ENCODE results near the gene LAG3. TPM values are rescaled to one million over a fixed set of nuclear protein-coding genes. Genes with fewer than 3 reads are reported as not detected.
A peak's percentile ranks its signal among the peaks of the same experiment; 100 is the strongest.

The LAG3 gene
- total and polyA plus RNA-seq, 2 experiments from 2014 or later, result 3.7 to 4.7 TPM

DNA sequence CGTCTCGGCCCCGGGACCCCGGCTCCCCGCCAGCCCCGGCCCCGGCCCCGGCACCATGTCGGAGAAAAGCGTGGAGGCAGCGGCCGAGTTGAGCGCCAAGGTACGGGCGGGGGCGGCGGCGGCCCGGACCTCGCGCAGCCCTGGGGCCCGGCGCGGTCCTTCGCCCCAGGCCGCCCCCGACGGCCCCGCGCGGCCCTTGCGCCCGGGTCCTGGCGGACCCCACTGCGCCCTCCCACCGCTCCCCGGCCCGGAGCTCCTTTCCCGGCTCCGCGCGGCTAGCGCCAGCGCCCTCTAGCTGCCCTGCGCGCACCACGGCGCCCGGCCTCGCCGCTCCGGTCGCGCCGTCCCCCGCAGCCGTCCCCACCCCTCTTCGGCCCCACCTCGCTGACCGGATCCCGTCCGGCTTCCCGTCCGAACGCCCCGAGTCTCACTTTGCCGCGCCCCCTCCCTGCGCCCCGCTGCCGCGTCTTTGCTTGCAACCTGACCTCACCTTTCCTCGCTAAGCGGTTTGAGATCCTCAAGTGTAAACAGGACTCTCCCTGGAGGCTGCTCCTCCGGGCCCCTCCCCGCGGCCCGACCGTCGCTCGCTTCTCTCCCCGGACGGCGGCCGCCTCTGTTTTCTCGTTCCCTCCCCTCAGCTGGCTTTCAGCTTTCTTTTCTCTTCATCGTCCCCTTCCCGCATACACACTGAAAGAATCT, 5.5 kb upstream of the LAG3 start:
- H3K9me3 Mint-ChIP-seq, result no peaks in the 10 kb centered on the region; the same call in 1 of the 3 replicates
- peaks cover 12% of the 10 kb centered on the region for H3K9me2 ChIP-seq (ENCODE audit: insufficient read depth)
- peak overlapping the region; percentile 99 for H3K4me2 ChIP-seq
- ATAC-seq (peak; percentile 22), DNase-seq (ENCODE audit: low spot score) (peak; percentile 93)
- peaks cover 20% of the 10 kb centered on the region for H3K79me2 ChIP-seq (replicated peaks; ENCODE audit: insufficient read depth)
- H2AFZ ChIP-seq, result no peak overlapping the region
- H3K36me3 Mint-ChIP-seq (ENCODE audit: low read depth), result peaks cover 18% of the 10 kb centered on the region
- H3K4me1 Mint-ChIP-seq, result peaks cover 67% of the 10 kb centered on the region
- peak overlapping the region; percentile 98 for H3K4me3 ChIP-seq
- peak overlapping the region; percentile 89 for H3K4me3 Mint-ChIP-seq
- H3K36me3 ChIP-seq (ENCODE audit: insufficient read depth), result no peaks in the 10 kb centered on the region
- H3K27me3 ChIP-seq (ENCODE audit: insufficient read depth), result peaks cover 17% of the 10 kb centered on the region; the same call in 1 of the 2 replicates
- TF ChIP-seq ZNF114 (CRISPR knock-in tag; IDR thresholded peaks at IDR 0.05) (no peak), NANOG (IDR thresholded peaks at IDR 0.05; ENCODE audit: borderline replicate concordance) (no peak), POLR2AphosphoS5 (IDR thresholded peaks at IDR 0.05; ENCODE audit: low read depth) (peak; percentile 63; the same call in 1 of the 2 replicates), JUNB (IDR thresholded peaks at IDR 0.05; ENCODE audit: unreplicated experiment) (no peak), EZH2phosphoT487 (IDR thresholded peaks at IDR 0.05; ENCODE audit: unreplicated experiment) (no peak), CREB1 (CRISPR knock-in tag; IDR thresholded peaks at IDR 0.05; ENCODE audit: low read depth) (0 out of 2 replicates have a peak, but pooled peaks have one; percentile 42), EZH2 (IDR thresholded peaks at IDR 0.05; ENCODE audit: low read depth, unreplicated experiment) (no peak), STAT1 (IDR thresholded peaks at IDR 0.05; ENCODE audit: unreplicated experiment) (no peak), ZNF331 (CRISPR knock-in tag; IDR thresholded peaks at IDR 0.05; ENCODE audit: low read depth) (no peak)
- TF ChIP-seq, protein P1, sequence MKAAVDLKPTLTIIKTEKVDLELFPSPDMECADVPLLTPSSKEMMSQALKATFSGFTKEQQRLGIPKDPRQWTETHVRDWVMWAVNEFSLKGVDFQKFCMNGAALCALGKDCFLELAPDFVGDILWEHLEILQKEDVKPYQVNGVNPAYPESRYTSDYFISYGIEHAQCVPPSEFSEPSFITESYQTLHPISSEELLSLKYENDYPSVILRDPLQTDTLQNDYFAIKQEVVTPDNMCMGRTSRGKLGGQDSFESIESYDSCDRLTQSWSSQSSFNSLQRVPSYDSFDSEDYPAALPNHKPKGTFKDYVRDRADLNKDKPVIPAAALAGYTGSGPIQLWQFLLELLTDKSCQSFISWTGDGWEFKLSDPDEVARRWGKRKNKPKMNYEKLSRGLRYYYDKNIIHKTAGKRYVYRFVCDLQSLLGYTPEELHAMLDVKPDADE (IDR thresholded peaks at IDR 0.05), result no peak
- TF ChIP-seq, protein P2, sequence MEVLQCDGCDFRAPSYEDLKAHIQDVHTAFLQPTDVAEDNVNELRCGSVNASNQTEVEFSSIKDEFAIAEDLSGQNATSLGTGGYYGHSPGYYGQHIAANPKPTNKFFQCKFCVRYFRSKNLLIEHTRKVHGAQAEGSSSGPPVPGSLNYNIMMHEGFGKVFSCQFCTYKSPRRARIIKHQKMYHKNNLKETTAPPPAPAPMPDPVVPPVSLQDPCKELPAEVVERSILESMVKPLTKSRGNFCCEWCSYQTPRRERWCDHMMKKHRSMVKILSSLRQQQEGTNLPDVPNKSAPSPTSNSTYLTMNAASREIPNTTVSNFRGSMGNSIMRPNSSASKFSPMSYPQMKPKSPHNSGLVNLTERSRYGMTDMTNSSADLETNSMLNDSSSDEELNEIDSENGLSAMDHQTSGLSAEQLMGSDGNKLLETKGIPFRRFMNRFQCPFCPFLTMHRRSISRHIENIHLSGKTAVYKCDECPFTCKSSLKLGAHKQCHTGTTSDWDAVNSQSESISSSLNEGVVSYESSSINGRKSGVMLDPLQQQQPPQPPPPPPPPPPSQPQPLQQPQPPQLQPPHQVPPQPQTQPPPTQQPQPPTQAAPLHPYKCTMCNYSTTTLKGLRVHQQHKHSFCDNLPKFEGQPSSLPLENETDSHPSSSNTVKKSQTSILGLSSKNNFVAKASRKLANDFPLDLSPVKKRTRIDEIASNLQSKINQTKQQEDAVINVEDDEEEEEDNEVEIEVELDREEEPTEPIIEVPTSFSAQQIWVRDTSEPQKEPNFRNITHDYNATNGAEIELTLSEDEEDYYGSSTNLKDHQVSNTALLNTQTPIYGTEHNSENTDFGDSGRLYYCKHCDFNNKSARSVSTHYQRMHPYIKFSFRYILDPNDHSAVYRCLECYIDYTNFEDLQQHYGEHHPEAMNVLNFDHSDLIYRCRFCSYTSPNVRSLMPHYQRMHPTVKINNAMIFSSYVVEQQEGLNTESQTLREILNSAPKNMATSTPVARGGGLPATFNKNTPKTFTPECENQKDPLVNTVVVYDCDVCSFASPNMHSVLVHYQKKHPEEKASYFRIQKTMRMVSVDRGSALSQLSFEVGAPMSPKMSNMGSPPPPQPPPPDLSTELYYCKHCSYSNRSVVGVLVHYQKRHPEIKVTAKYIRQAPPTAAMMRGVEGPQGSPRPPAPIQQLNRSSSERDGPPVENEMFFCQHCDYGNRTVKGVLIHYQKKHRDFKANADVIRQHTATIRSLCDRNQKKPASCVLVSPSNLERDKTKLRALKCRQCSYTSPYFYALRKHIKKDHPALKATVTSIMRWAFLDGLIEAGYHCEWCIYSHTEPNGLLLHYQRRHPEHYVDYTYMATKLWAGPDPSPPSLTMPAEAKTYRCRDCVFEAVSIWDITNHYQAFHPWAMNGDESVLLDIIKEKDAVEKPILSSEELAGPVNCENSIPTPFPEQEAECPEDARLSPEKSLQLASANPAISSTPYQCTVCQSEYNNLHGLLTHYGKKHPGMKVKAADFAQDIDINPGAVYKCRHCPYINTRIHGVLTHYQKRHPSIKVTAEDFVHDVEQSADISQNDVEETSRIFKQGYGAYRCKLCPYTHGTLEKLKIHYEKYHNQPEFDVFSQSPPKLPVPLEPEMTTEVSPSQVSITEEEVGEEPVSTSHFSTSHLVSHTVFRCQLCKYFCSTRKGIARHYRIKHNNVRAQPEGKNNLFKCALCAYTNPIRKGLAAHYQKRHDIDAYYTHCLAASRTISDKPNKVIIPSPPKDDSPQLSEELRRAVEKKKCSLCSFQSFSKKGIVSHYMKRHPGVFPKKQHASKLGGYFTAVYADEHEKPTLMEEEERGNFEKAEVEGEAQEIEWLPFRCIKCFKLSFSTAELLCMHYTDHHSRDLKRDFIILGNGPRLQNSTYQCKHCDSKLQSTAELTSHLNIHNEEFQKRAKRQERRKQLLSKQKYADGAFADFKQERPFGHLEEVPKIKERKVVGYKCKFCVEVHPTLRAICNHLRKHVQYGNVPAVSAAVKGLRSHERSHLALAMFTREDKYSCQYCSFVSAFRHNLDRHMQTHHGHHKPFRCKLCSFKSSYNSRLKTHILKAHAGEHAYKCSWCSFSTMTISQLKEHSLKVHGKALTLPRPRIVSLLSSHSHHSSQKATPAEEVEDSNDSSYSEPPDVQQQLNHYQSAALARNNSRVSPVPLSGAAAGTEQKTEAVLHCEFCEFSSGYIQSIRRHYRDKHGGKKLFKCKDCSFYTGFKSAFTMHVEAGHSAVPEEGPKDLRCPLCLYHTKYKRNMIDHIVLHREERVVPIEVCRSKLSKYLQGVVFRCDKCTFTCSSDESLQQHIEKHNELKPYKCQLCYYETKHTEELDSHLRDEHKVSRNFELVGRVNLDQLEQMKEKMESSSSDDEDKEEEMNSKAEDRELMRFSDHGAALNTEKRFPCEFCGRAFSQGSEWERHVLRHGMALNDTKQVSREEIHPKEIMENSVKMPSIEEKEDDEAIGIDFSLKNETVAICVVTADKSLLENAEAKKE (CRISPR knock-in tag; IDR thresholded peaks at IDR 0.05), result no peak
- TF ChIP-seq, protein P3, sequence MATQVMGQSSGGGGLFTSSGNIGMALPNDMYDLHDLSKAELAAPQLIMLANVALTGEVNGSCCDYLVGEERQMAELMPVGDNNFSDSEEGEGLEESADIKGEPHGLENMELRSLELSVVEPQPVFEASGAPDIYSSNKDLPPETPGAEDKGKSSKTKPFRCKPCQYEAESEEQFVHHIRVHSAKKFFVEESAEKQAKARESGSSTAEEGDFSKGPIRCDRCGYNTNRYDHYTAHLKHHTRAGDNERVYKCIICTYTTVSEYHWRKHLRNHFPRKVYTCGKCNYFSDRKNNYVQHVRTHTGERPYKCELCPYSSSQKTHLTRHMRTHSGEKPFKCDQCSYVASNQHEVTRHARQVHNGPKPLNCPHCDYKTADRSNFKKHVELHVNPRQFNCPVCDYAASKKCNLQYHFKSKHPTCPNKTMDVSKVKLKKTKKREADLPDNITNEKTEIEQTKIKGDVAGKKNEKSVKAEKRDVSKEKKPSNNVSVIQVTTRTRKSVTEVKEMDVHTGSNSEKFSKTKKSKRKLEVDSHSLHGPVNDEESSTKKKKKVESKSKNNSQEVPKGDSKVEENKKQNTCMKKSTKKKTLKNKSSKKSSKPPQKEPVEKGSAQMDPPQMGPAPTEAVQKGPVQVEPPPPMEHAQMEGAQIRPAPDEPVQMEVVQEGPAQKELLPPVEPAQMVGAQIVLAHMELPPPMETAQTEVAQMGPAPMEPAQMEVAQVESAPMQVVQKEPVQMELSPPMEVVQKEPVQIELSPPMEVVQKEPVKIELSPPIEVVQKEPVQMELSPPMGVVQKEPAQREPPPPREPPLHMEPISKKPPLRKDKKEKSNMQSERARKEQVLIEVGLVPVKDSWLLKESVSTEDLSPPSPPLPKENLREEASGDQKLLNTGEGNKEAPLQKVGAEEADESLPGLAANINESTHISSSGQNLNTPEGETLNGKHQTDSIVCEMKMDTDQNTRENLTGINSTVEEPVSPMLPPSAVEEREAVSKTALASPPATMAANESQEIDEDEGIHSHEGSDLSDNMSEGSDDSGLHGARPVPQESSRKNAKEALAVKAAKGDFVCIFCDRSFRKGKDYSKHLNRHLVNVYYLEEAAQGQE (IDR thresholded peaks at IDR 0.05; ENCODE audit: unreplicated experiment), result no peak
- TF ChIP-seq, protein P4, sequence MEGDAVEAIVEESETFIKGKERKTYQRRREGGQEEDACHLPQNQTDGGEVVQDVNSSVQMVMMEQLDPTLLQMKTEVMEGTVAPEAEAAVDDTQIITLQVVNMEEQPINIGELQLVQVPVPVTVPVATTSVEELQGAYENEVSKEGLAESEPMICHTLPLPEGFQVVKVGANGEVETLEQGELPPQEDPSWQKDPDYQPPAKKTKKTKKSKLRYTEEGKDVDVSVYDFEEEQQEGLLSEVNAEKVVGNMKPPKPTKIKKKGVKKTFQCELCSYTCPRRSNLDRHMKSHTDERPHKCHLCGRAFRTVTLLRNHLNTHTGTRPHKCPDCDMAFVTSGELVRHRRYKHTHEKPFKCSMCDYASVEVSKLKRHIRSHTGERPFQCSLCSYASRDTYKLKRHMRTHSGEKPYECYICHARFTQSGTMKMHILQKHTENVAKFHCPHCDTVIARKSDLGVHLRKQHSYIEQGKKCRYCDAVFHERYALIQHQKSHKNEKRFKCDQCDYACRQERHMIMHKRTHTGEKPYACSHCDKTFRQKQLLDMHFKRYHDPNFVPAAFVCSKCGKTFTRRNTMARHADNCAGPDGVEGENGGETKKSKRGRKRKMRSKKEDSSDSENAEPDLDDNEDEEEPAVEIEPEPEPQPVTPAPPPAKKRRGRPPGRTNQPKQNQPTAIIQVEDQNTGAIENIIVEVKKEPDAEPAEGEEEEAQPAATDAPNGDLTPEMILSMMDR (conservative IDR thresholded peaks at IDR 0.05; ENCODE audit: low read depth in 2 of 2), result peak; percentile 47 to 70
- H3F3A ChIP-seq (replicated peaks; ENCODE audit: low read depth), result peaks cover 41% of the 10 kb centered on the region
- H3K27me3 Mint-ChIP-seq (ENCODE audit: insufficient read depth, low read depth, poor library complexity), result peaks cover 34% of the 10 kb centered on the region
- H4K20me1 ChIP-seq (replicated peaks; ENCODE audit: insufficient read depth), result peaks cover 19% of the 10 kb centered on the region
- H3K27ac Mint-ChIP-seq, result peak overlapping the region; percentile 62
- peaks cover 44% of the 10 kb centered on the region for H3K4me1 ChIP-seq (ENCODE audit: insufficient read depth)
- H3K27ac ChIP-seq (ENCODE audit: low read depth), result peak overlapping the region; percentile 89; the same call in 1 of the 2 replicates
